GM12875 (cell line): ENCODE data around the gene ZFPM1.
"Not testable (repeated sequence)": the region's sequence is repeated elsewhere in the genome, so short reads cannot be mapped to it uniquely, and the experiment has no call there.

Experiments used
- H3K4me3 ChIP-seq: one replicate; pipeline ENCODE4 v1.5.1; 2011; ENCODE audit warnings: low read depth, low read length, control low read depth
- CTCF ChIP-seq: IDR thresholded peaks from 2 replicates; pipeline ENCODE4 v1.5.1; 2011; ENCODE audit warnings: low read depth, mild to moderate bottlenecking, control low read depth, inconsistent platforms, low read length, moderate library complexity, borderline replicate concordance; ENCODE audit not compliant: insufficient read depth

ZFPM1 gene

GRCh38 chr16:88484505-88485365, 31.7 kb downstream of the ZFPM1 start:
- H3K4me3 ChIP-seq, result no peak overlapping the region
- no peak for TF ChIP-seq CTCF

GRCh38 chr16:88485366-88485741, 32.3 kb downstream of the ZFPM1 start:
- H3K4me3 ChIP-seq, result not testable (repeated sequence)

- no peak for TF ChIP-seq CTCF
- no peak overlapping the region for H3K4me3 ChIP-seq
Observed at GRCh38 chr16:88486398-88487123, 33.5 kb downstream of the ZFPM1 start.

GRCh38 chr16:88487124-88487432, 34.0 kb downstream of the ZFPM1 start:
- TF ChIP-seq CTCF, result no peak

GRCh38 chr16:88487920-88488851, 35.1 kb downstream of the ZFPM1 start:
- TF ChIP-seq CTCF, result no peak
- H3K4me3 ChIP-seq, result no peak overlapping the region

More at GRCh38 chr16:88487124-88487432, 34.0 kb downstream of the ZFPM1 start:
- H3K4me3 ChIP-seq, result no peak overlapping the region

- no peak overlapping the region for H3K4me3 ChIP-seq
- TF ChIP-seq CTCF, result no peak
Observed at GRCh38 chr16:88489163-88489741, 36.2 kb downstream of the ZFPM1 start.

- no peak overlapping the region for H3K4me3 ChIP-seq
- no peak for TF ChIP-seq CTCF
Observed at GRCh38 chr16:88491001-88491559, 38.0 kb downstream of the ZFPM1 start.
